Measurements from ENCODE around the gene NHS. TPM values are rescaled to one million over a fixed set of nuclear protein-coding genes. Genes with fewer than 3 reads are reported as not detected.

Gene NHS
- total RNA-seq, 1 donor from 2014 or later, result 8.3 TPM

DNA sequence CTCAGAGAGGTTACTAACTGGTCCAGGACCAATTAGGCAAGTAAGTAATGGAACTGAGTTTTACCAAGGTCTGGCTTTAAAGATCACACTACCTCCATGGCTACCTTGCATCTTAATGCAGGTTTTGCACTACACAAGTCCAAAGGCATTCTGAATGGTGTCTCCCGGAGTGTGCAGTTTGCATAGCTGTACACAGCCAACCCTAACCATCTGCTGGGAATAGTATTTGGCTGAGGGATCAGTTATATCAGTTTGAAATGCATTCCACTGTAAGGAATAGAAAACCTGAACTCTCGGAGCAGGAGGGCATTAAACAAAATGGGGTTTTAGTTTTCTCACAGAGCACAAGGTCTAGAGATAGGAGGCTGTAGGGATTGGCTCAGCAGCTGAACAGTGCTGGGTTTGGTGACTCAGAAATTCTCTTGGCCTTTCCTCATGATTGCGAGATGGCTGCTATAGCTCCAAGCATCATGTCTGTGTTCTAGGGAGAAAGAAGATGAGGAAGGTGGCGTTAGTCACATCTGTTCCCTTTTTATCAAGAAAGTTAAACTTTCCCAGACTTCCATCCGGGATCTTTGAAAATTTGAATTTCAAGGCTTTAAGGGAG lies 177.1 kb downstream of the NHS start:
- no peak overlapping the region for H3K27ac Mint-ChIP-seq
- intact Hi-C loops (cut with micrococcal nuclease), result no loop called here
- no peak overlapping the region for H3K4me3 Mint-ChIP-seq (ENCODE audit: low read depth)
- H3K9me3 Mint-ChIP-seq, result no peaks in the 10 kb centered on the region
- no peak for DNase-seq (ENCODE audit: low spot score)
- no peaks in the 10 kb centered on the region for H3K36me3 Mint-ChIP-seq (ENCODE audit: low read depth)
- no peaks in the 10 kb centered on the region for H3K27me3 Mint-ChIP-seq (ENCODE audit: low read depth)
- H3K4me1 Mint-ChIP-seq (ENCODE audit: low read depth), result no peaks in the 10 kb centered on the region

DNA sequence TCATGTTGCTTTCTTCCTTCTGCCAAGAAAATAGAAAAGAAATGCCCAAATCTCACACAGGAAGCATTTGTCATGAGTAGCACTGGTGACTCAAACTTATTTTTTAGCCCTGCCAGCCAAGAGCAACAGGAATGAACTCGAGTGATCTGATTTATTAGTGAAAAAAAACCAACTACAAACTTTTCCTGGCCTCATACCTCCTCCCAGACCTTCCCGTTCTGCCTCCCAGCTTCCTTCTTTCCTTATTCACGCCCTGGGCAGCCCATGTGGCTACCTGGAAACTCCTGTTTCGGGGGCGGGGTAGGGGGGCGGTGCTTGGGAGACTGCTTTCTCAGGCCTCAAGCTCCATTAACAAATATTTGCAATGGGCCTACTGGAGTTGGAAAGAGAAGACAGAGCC lies 178.5 kb downstream of the NHS start:
- no peaks in the 10 kb centered on the region for H3K9me3 Mint-ChIP-seq
- no peak overlapping the region for H3K4me3 Mint-ChIP-seq (ENCODE audit: low read depth)
- no peak overlapping the region for H3K27ac Mint-ChIP-seq
- H3K27me3 Mint-ChIP-seq (ENCODE audit: low read depth), result no peaks in the 10 kb centered on the region
- no peak for DNase-seq (ENCODE audit: low spot score)
- H3K4me1 Mint-ChIP-seq (ENCODE audit: low read depth), result no peaks in the 10 kb centered on the region
- intact Hi-C loops (cut with micrococcal nuclease), result no loop called here
- H3K36me3 Mint-ChIP-seq (ENCODE audit: low read depth), result no peaks in the 10 kb centered on the region

DNA sequence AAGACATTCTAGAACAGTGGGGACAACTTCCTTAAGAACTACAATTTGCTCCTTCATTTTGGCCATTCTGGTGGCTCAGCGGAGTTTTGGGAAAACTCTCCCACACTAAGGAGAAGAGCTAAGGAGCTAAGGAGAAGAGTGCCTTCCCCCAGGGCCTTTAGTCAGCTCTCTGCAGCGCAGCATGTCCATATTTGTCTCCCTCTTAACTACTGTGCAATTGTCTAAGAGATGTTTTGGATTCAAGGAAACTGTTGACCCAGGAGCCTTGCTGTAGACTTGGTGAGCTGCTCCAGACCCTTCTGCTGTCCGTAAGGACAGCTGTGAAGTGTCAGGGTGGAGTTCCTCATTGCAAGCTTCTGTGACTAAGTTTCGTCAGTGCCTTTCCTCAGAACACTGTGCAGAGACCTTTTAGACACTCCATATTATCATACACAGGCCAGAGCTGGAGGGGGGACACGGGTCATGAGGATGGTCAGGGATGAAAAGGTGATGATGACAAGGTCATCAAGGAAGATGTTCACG lies 179.0 kb downstream of the NHS start:
- Mint-ChIP-seq H3K4me1 (ENCODE audit: low read depth) (no peaks in the 10 kb centered on the region), H3K4me3 (ENCODE audit: low read depth) (no peak overlapping the region), H3K36me3 (ENCODE audit: low read depth) (no peaks in the 10 kb centered on the region), H3K27ac (no peak overlapping the region), H3K9me3 (no peaks in the 10 kb centered on the region), H3K27me3 (ENCODE audit: low read depth) (no peaks in the 10 kb centered on the region)
- intact Hi-C loops (cut with micrococcal nuclease), result no loop called here
- DNase-seq (ENCODE audit: low spot score), result no peak

DNA sequence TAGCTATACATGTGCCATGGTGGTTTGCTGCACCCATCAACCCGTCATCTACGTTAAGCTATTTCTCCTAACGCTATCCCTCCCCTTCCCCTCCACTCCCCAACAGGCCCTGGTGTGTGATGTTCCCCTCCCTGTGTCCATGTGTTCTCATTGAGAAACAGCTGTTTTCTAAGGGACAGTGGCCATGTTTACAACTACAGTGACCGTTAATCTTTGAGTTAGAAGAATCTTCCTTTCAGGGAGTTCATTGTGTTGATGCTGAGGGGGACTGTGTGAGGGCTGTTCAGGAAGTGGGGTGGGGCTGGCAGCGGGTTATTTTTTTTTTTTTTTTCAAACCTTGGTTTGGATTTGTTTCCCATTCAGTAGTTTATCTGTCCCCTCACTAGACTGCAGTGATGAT lies 179.9 kb downstream of the NHS start:
- Mint-ChIP-seq H3K27ac (no peak overlapping the region), H3K4me3 (ENCODE audit: low read depth) (no peak overlapping the region), H3K4me1 (ENCODE audit: low read depth) (no peaks in the 10 kb centered on the region), H3K9me3 (no peaks in the 10 kb centered on the region), H3K27me3 (ENCODE audit: low read depth) (no peaks in the 10 kb centered on the region), H3K36me3 (ENCODE audit: low read depth) (no peaks in the 10 kb centered on the region)
- DNase-seq (ENCODE audit: low spot score), result no peak
- intact Hi-C loops (cut with micrococcal nuclease), result no loop called here

DNA sequence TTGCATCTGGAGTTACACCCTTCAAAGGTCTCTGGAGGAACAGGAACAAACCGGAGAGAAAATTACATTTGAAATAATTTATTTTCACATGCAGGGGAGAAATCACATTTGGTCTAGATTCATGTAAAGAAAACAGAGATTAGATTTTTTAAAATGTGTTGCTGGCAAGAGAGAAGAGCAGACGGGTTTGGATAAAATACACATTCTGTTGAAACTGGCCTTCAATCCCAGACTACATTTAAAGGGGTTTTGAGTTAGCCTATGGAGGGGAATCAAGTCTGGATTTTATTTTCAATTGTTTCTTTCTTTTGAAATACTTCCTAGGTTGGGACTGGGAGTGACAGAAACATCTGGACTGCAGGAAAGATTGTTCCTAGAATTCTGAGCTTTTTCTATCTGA lies 180.8 kb downstream of the NHS start:
- H3K27ac Mint-ChIP-seq, result no peak overlapping the region
- intact Hi-C loops (cut with micrococcal nuclease), result no loop called here
- no peaks in the 10 kb centered on the region for H3K36me3 Mint-ChIP-seq (ENCODE audit: low read depth)
- no peaks in the 10 kb centered on the region for H3K27me3 Mint-ChIP-seq (ENCODE audit: low read depth)
- H3K9me3 Mint-ChIP-seq, result no peaks in the 10 kb centered on the region
- no peaks in the 10 kb centered on the region for H3K4me1 Mint-ChIP-seq (ENCODE audit: low read depth)
- no peak overlapping the region for H3K4me3 Mint-ChIP-seq (ENCODE audit: low read depth)
- DNase-seq (ENCODE audit: low spot score), result no peak

DNA sequence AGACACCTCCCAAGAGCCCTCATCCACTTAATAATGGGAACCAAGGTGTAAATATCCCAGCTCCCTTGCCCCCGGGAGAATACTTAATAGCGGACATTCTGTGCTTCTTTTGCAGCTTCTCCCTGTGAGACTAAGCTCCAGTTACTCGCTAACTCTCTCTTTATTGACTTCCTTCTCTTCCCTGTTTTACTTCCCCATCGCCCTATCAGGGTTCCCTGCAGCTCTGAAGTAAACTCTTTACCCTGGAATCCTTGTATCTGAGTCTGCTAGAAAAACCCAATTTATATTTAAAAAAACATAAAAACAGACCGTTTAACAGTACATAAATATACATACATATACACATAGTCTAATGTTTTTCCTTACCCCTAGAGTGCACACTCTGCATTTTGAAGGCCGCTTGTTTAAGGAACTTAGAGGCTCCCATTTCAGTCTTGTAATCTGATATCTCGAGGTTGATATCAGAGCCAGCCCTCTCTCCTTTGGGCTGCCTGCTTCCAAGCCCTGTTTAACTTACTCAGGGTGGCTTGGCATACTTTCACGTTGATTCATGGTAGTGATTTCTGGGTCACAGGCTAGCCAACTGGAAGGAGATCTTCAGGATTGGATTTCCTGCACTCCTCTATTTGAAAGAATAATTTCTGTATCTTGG lies 184.9 kb downstream of the NHS start:
- no peak overlapping the region for H3K4me3 Mint-ChIP-seq (ENCODE audit: low read depth)
- H3K27ac Mint-ChIP-seq, result no peak overlapping the region

DNA sequence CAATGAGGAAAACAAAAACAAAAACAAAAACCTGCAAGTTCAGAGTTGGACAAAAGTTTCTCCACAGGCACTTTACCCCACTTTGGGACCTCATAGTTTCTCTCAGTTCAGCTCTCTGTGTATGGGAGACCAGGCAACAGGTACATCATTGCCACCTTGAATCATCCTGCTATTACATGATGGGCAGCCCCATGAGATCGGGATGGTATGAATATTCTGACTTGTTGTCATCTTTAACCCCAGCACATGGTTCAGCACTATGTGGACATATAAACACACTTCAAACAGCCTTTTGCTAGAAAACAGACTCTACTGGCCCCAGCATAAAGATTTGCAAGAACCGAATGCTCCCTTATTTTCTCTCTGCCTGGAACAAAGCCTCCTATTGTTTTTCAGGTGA lies 185.4 kb downstream of the NHS start:
- H3K36me3 Mint-ChIP-seq (ENCODE audit: low read depth), result no peaks in the 10 kb centered on the region
- no peak overlapping the region for H3K4me3 Mint-ChIP-seq (ENCODE audit: low read depth)
- peaks cover 5% of the 10 kb centered on the region for H3K4me1 Mint-ChIP-seq (ENCODE audit: low read depth)
- H3K27me3 Mint-ChIP-seq (ENCODE audit: low read depth), result peaks cover 2% of the 10 kb centered on the region
- no peak for DNase-seq (ENCODE audit: low spot score)
- no peaks in the 10 kb centered on the region for H3K9me3 Mint-ChIP-seq
- no peak overlapping the region for H3K27ac Mint-ChIP-seq
- intact Hi-C loops (cut with micrococcal nuclease), result no loop called here

More for the DNA sequence above, 184.9 kb downstream of the NHS start:
- Mint-ChIP-seq H3K27me3 (ENCODE audit: low read depth) (peaks cover 2% of the 10 kb centered on the region), H3K9me3 (no peaks in the 10 kb centered on the region), H3K4me1 (ENCODE audit: low read depth) (peaks cover 5% of the 10 kb centered on the region), H3K36me3 (ENCODE audit: low read depth) (no peaks in the 10 kb centered on the region)
- intact Hi-C loops (cut with micrococcal nuclease), result no loop called here
- no peak for DNase-seq (ENCODE audit: low spot score)

DNA sequence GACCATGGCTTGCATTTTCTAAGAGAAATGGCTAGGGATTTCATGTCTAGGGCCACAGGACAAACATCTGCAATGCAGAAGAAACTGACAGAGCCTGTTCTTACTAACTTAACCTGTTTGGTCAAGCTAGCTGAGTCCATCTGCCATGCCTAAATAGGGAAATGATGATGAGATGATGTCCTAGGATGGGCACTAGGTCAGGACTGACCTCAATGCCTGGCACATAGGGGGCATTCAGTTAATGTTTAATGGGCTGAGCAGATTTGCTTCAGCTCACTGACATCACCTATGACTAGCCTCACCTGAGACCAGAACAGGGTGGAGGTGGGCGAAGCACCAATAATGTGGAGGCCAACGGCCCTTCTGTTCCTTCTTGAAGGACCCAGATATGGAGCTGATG lies 188.1 kb downstream of the NHS start:
- intact Hi-C loops (cut with micrococcal nuclease), result no loop called here
- DNase-seq (ENCODE audit: low spot score), result no peak
- no peak overlapping the region for H3K4me3 Mint-ChIP-seq (ENCODE audit: low read depth)
- H3K4me1 Mint-ChIP-seq (ENCODE audit: low read depth), result peaks cover 5% of the 10 kb centered on the region
- H3K27ac Mint-ChIP-seq, result no peak overlapping the region
- peaks cover 2% of the 10 kb centered on the region for H3K27me3 Mint-ChIP-seq (ENCODE audit: low read depth)
- H3K36me3 Mint-ChIP-seq (ENCODE audit: low read depth), result no peaks in the 10 kb centered on the region
- H3K9me3 Mint-ChIP-seq, result no peaks in the 10 kb centered on the region

DNA sequence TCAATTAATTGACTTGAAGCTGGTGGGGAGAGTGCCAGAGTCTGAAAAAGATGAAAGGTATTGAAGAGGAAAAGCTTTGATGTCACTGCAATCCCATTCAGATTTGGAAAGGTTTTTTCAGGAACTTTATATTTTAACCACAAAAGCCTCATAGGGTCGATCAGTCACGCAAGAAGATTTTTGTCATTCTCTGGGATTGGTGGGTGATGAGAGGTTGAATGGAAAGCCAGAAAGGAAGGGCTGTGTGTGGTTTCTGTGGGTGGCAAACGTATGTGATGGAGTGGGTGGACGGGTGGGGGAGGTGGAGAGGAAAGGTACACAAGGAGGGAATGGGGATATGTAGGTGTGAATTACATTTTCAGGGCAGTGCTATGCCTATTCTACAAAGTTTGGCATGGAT lies 188.5 kb downstream of the NHS start:
- Mint-ChIP-seq H3K9me3 (no peaks in the 10 kb centered on the region), H3K4me3 (ENCODE audit: low read depth) (no peak overlapping the region), H3K36me3 (ENCODE audit: low read depth) (no peaks in the 10 kb centered on the region), H3K4me1 (ENCODE audit: low read depth) (peaks cover 5% of the 10 kb centered on the region), H3K27me3 (ENCODE audit: low read depth) (peaks cover 2% of the 10 kb centered on the region), H3K27ac (no peak overlapping the region)
- intact Hi-C loops (cut with micrococcal nuclease), result no loop called here
- DNase-seq (ENCODE audit: low spot score), result no peak

DNA sequence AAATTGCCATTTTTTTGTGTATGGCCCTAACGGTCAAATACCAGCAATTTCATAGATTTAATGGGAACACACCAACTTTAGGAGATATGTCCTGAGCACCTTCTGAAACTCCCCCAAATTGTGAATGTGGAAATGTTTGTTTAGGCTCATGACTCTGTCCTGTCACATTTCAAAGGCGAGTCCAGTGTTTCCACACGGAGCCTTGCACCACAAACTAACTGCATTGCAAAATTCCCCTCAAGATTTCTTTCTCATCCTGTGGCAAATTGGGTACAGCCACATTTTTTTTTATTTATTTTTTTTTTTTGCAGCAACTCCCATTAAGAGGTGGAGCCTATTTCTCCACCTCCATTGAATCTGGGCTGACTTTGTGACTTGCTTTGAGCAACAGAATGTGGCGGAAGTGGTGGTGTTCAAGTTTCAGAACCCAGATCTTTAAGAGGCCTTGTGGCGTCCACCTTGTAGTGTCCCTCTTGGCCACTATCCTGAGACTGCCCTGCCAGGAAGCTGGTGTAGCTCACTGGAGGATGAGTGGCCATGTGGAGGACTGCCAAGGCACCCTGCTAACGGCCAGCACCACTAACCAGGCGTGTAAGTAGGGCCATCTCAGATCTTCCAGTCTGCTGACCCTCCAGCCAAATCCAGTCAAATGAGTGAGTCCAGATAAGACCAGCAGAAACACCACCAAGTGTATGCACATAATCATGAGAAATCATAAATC lies 189.8 kb downstream of the NHS start:
- H3K36me3 Mint-ChIP-seq (ENCODE audit: low read depth), result no peaks in the 10 kb centered on the region
- peaks cover 5% of the 10 kb centered on the region for H3K4me1 Mint-ChIP-seq (ENCODE audit: low read depth)
- H3K27ac Mint-ChIP-seq, result no peak overlapping the region
- intact Hi-C loops (cut with micrococcal nuclease), result no loop called here
- no peak overlapping the region for H3K4me3 Mint-ChIP-seq (ENCODE audit: low read depth)
- H3K9me3 Mint-ChIP-seq, result no peaks in the 10 kb centered on the region
- peaks cover 2% of the 10 kb centered on the region for H3K27me3 Mint-ChIP-seq (ENCODE audit: low read depth)
- no peak for DNase-seq (ENCODE audit: low spot score)

DNA sequence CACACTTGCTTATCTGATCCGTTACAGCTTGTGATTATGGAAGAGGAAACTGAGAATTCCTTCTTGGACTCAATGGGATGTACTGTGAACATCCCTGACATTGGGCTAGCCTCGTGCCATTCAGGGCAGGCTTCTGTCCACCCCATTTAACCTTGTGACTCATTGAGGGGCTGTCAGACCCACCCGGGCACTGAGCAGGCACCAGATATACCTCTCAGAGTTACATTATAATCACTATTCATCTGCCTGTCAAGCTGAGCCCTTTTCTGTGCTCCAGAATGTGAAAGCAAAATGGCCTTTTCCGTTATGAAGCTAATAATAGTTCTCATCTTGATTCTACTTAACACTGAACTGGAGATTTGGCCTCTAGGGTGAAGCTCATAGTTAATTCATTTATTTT lies 191.7 kb downstream of the NHS start:
- no peak for DNase-seq (ENCODE audit: low spot score)
- Mint-ChIP-seq H3K36me3 (ENCODE audit: low read depth) (no peaks in the 10 kb centered on the region), H3K27ac (no peak overlapping the region), H3K4me3 (ENCODE audit: low read depth) (no peak overlapping the region), H3K9me3 (no peaks in the 10 kb centered on the region), H3K4me1 (ENCODE audit: low read depth) (peaks cover 5% of the 10 kb centered on the region), H3K27me3 (ENCODE audit: low read depth) (peaks cover 2% of the 10 kb centered on the region)
- intact Hi-C loops (cut with micrococcal nuclease), result no loop called here

DNA sequence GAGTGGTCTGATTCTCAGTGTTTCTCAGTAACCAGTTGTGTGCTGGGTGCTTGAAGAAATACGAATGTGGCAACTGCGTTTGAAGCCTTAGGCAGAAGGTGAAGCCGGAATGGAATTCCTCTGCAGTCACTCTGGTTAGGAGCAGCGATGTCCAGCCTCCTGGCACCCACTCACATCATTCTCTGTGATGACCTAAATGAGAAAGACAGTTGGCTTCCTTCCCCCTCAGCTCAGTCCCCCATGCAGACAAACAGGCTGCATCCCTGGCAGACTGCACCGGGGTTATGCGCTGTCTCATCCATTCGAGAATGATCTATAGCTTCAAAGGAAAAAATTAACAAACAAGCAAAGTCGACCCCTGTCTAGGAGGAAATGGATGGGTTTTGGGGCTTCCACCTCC lies 192.2 kb downstream of the NHS start:
- DNase-seq (ENCODE audit: low spot score), result no peak
- H3K27me3 Mint-ChIP-seq (ENCODE audit: low read depth), result no peaks in the 10 kb centered on the region
- H3K4me1 Mint-ChIP-seq (ENCODE audit: low read depth), result peaks cover 5% of the 10 kb centered on the region
- H3K4me3 Mint-ChIP-seq (ENCODE audit: low read depth), result no peak overlapping the region
- H3K36me3 Mint-ChIP-seq (ENCODE audit: low read depth), result no peaks in the 10 kb centered on the region
- intact Hi-C loops (cut with micrococcal nuclease), result no loop called here
- H3K9me3 Mint-ChIP-seq, result no peaks in the 10 kb centered on the region
- H3K27ac Mint-ChIP-seq, result no peak overlapping the region

DNA sequence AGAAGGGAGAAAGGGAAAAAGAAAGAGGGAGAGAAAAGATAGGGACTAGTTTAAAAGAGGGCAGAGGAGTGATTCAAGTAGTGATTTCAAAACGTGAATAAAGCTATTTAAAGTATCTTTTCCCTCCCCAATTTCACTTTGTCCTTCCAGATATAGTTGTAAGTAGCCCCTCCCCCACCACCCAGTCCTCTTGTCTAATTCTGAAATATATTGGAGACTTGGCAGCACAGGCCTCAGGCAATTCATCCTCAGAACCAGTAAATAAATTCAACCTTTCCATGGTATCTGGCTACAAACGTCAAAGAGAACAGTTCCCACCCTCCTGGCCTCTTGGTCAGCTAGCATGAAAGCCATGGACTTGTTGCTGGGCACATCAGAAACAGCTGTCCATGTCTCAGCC lies 192.8 kb downstream of the NHS start:
- H3K27ac Mint-ChIP-seq, result no peak overlapping the region
- no peak for DNase-seq (ENCODE audit: low spot score)
- H3K9me3 Mint-ChIP-seq, result no peaks in the 10 kb centered on the region
- H3K4me1 Mint-ChIP-seq (ENCODE audit: low read depth), result peaks cover 5% of the 10 kb centered on the region
- no peak overlapping the region for H3K4me3 Mint-ChIP-seq (ENCODE audit: low read depth)
- no peaks in the 10 kb centered on the region for H3K36me3 Mint-ChIP-seq (ENCODE audit: low read depth)
- intact Hi-C loops (cut with micrococcal nuclease), result no loop called here
- H3K27me3 Mint-ChIP-seq (ENCODE audit: low read depth), result no peaks in the 10 kb centered on the region

All from activated T-helper 2 cell treated with anti-CD3 and anti-CD28 coated beads, Interferon-gamma antibody, Interleukin-2, Interleukin-4, amounts not matched to agents 10 μg/mL and 5 μg/mL and 100 μg/mL, durations not matched to agents 14 hours and 24 hours and 36 hours (primary cell).